GM18507 (cell line): ENCODE measurements around the gene R3HDML.

Experiments
- DNase-seq: peaks from one replicate; pipeline ENCODE4 v3.0.0; 2011; ENCODE audit warnings: low read depth; ENCODE audit not compliant: insufficient read length; ENCODE audit errors: extremely low spot score
- FAIRE-seq: peaks from 2 replicates; lab custom pipeline; 2011; peaks lifted over from hg19 to GRCh38; lab: Jason Lieb, UNC

Gene R3HDML

DNA sequence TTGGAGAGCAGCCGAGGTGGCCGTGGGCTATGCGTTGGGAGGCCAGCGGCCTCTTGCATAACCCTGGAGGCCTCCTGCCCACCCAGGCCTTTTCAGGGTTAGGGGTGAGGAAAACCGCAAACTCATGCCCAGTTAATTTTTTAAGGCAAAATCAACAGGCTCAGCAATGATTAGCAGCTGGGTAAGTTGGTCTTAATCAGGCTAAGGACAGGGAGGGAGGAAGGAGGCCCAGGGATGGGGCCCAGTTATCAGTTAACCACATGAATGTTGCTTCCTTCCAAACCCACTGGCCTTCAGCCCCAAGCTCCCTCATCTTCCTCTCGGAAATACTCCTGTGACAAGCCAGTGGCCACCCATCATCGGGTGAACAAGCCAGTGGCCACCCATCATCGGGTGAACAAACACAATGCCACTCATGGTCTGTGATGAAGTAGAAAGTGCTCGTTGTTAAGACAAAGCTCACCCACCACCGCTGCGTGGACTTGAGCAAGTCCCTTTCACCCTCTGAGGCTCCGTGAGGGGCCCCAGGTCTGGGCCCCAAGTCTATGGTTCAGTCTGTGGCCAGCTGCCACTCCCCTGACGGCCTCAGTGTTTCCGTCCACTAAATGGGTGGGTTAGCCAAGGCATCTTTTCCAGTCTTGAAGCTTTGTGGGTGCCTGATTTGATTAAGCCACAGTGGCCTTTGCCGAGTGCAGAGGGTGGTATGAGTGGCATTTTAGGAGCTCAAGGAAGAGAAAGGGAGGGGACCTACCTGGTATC is 58.0 kb downstream of the R3HDML start:
- FAIRE-seq (no peak), DNase-seq (no peak)

DNA sequence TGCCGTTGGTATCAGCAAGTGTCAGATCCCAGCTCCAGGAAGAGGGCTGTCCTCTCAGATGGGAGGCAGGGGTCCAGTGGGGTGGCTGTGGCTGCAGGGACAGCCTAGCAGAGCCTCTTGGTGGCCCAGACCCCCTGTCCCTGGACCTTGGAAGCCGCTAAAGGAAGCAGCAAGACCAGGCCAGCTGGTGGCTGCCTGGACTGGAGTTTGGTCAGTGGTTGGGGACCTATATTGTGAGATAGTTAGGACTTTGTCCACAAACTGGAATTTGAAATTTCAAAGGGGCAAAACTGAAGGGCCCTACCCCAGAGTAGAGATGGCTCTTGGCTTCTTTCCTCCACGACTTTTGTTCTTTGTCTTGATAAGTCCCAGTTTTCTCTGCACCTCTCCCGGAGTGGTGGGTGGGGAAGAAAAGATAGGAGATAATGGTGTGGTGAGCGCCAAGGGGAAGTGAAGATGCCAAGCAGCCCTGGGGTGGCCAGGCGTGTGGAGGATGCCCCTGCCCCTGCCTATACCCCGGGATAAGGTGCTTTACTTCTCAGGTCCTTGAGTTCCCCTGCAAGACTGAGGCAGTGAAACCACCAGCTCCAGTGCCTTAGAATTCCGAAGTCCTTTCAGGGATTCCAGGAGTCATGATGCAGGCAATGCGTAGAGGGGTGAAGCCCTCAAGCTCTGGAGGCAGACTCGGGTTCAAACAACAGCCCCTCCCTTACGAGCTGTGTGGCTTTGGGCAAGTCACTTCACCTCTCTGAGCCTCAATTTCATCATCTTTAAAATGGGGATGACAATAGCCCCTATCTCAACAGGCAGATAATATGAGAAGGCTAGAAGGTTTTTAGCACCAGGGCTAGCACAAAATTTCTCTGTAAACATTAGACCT is 58.9 kb downstream of the R3HDML start:
- FAIRE-seq (no peak), DNase-seq (no peak)

DNA sequence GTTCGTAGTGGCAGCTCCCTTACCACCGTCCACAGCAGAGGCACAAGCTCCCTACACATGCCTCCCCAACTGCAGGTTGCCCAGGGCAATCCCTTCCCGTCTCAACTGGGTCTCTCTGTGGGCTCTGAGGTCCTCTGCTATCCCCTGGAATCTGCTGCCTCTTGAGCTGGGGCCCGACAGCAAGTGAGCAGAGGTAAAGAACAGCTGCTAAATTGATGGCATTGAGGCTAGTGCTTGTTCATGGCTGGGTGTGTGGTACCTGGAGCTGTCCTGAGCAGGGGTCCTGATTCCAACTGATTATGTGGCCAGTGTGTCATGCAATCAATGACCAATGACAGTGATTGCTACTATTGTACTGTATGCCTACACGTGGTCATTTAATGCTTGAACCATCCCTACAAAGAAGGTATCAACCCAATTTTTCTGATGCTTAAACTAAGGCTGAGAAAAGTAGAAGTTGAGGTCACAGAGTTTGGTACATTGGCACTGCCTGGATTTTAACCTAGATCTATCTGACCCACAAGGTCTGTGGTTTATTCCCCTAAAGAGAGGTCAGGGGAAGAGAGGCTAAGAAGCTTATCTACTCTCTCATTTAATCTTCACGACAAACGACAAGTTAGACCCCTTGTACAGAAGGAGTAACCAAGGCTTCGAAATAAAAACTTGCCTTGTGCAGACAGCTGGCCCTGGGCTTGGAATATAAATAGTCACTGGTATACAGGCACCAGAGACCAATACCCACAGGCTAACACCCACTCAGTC is 59.7 kb downstream of the R3HDML start:
- no peak for DNase-seq
- no peak for FAIRE-seq

DNA sequence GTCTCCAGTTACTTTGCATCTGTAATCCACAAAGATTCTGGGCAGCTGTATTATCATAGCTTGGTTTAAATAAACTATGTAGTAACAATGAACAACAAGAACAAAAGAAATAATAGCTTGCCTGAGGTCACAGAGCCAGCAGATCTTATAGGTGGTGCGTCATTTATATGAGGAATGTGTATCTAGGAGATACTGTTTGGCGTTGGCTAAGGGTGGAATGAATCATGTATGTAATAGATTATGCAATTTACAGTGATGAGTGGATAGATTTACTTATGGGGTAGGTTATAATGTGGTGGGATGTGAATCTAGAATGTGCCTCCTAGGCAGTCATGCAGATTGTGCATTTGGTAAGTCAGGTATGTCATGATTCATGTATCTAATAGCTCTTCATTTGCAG is 61.5 kb downstream of the R3HDML start:
- FAIRE-seq (no peak), DNase-seq (no peak)

DNA sequence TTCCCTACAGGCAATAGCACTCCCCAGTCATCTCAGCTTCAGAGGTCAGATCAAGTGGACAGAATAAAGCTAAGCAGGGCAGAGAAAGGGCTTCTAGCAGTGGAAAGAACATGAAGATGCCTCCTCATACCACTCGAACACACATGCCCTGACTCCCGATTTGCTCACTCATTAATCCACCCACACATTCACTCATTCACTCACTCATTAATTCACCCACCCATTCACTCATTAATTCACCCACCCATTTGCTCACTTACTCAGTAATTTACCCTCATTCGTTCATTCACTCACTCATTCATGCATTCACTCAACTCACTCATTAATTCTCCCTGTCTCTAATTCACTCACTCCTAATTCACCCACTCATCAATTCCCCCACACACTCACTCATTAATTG is 62.6 kb downstream of the R3HDML start:
- no peak for DNase-seq
- no peak for FAIRE-seq

DNA sequence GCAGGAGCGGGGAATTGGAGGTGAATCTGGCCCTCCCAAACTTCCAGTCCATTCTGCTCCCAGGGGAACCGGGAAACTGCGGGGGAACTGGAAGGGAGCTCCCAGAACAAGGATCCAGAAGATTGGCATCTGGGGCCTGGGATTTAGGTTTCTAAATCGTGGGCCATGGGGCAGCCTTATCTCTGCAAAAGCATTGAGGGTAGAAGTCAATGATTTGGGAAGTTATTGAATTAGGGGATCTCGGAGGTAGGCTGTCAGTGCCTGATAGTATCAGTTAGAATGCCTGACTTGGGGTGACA is 63.8 kb downstream of the R3HDML start:
- DNase-seq (no peak), FAIRE-seq (no peak)
